ENCODE data around the gene MYO15B.

MYO15B gene

GRCh38 chr17:75550139-75550465 is 37.5 kb upstream of the MYO15B start:
- no peak overlapping the region for H3K27ac ChIP-seq (ENCODE audit: low read depth, low read length)

GRCh38 chr17:75551266-75551665 is 36.3 kb upstream of the MYO15B start:
- H3K9ac ChIP-seq (ENCODE audit: low read length): no peak overlapping the region
- no peaks in the 10 kb centered on the region for H3K9me3 ChIP-seq (ENCODE audit: low read length)
- no peak overlapping the region for H3K4me3 ChIP-seq (ENCODE audit: low read depth in 1 of 2, low read length in 2 of 2)
- H3K27me3 ChIP-seq (ENCODE audit: control insufficient read depth in 1 of 2, insufficient read depth in 2 of 2, low read length in 2 of 2): no peaks in the 10 kb centered on the region
- no peaks in the 10 kb centered on the region for H3K36me3 ChIP-seq (ENCODE audit: insufficient read depth, low read length)
- H3K4me1 ChIP-seq (ENCODE audit: insufficient read depth, low read length): peaks cover 5% of the 10 kb centered on the region
- H3K27ac ChIP-seq (ENCODE audit: low read depth, low read length): no peak overlapping the region

More at GRCh38 chr17:75550139-75550465, 37.5 kb upstream of the MYO15B start:
- Histone ChIP-seq H3K9me3 (ENCODE audit: low read length) (no peaks in the 10 kb centered on the region), H3K36me3 (ENCODE audit: insufficient read depth, low read length) (no peaks in the 10 kb centered on the region), H3K27me3 (ENCODE audit: control insufficient read depth in 1 of 2, insufficient read depth in 2 of 2, low read length in 2 of 2) (no peaks in the 10 kb centered on the region), H3K9ac (ENCODE audit: low read length) (no peak overlapping the region), H3K4me1 (ENCODE audit: insufficient read depth, low read length) (peaks cover 5% of the 10 kb centered on the region), H3K4me3 (ENCODE audit: low read depth in 1 of 2, low read length in 2 of 2) (no peak overlapping the region)

- H3K27ac ChIP-seq (ENCODE audit: low read depth, low read length): no peak overlapping the region
- H3K9me3 ChIP-seq (ENCODE audit: low read length): no peaks in the 10 kb centered on the region
- no peaks in the 10 kb centered on the region for H3K27me3 ChIP-seq (ENCODE audit: control insufficient read depth in 1 of 2, insufficient read depth in 2 of 2, low read length in 2 of 2)
- H3K4me1 ChIP-seq (ENCODE audit: insufficient read depth, low read length): peaks cover 5% of the 10 kb centered on the region
- no peak overlapping the region for H3K9ac ChIP-seq (ENCODE audit: low read length)
- H3K4me3 ChIP-seq (ENCODE audit: low read depth in 1 of 2, low read length in 2 of 2): no peak overlapping the region
- H3K36me3 ChIP-seq (ENCODE audit: insufficient read depth, low read length): no peaks in the 10 kb centered on the region
These were observed 34.9 kb upstream of the MYO15B start for GRCh38 chr17:75552425-75553294.

GRCh38 chr17:75553295-75554110 is 34.1 kb upstream of the MYO15B start:
- Histone ChIP-seq H3K4me3 (ENCODE audit: low read depth in 1 of 2, low read length in 2 of 2) (no peak overlapping the region), H3K9ac (ENCODE audit: low read length) (no peak overlapping the region), H3K9me3 (ENCODE audit: low read length) (no peaks in the 10 kb centered on the region), H3K4me1 (ENCODE audit: insufficient read depth, low read length) (peaks cover 5% of the 10 kb centered on the region), H3K27me3 (ENCODE audit: control insufficient read depth in 1 of 2, insufficient read depth in 2 of 2, low read length in 2 of 2) (no peaks in the 10 kb centered on the region), H3K27ac (ENCODE audit: low read depth, low read length) (no peak overlapping the region), H3K36me3 (ENCODE audit: insufficient read depth, low read length) (no peaks in the 10 kb centered on the region)

- no peaks in the 10 kb centered on the region for H3K36me3 ChIP-seq (ENCODE audit: insufficient read depth, low read length)
- H3K27me3 ChIP-seq (ENCODE audit: control insufficient read depth in 1 of 2, insufficient read depth in 2 of 2, low read length in 2 of 2): no peaks in the 10 kb centered on the region
- H3K4me3 ChIP-seq (ENCODE audit: low read depth in 1 of 2, low read length in 2 of 2): no peak overlapping the region
- no peak overlapping the region for H3K27ac ChIP-seq (ENCODE audit: low read depth, low read length)
- H3K9me3 ChIP-seq (ENCODE audit: low read length): no peaks in the 10 kb centered on the region
- peaks cover 5% of the 10 kb centered on the region for H3K4me1 ChIP-seq (ENCODE audit: insufficient read depth, low read length)
- H3K9ac ChIP-seq (ENCODE audit: low read length): no peak overlapping the region
These were observed 31.9 kb upstream of the MYO15B start for GRCh38 chr17:75555679-75556153.

- no peaks in the 10 kb centered on the region for H3K27me3 ChIP-seq (ENCODE audit: control insufficient read depth in 1 of 2, insufficient read depth in 2 of 2, low read length in 2 of 2)
- H3K36me3 ChIP-seq (ENCODE audit: insufficient read depth, low read length): no peaks in the 10 kb centered on the region
- no peak overlapping the region for H3K9ac ChIP-seq (ENCODE audit: low read length)
- no peak overlapping the region for H3K4me3 ChIP-seq (ENCODE audit: low read depth in 1 of 2, low read length in 2 of 2)
- no peaks in the 10 kb centered on the region for H3K9me3 ChIP-seq (ENCODE audit: low read length)
- no peak overlapping the region for H3K27ac ChIP-seq (ENCODE audit: low read depth, low read length)
- peaks cover 5% of the 10 kb centered on the region for H3K4me1 ChIP-seq (ENCODE audit: insufficient read depth, low read length)
These were observed 30.3 kb upstream of the MYO15B start for GRCh38 chr17:75557075-75557851.

- no peak overlapping the region for H3K27ac ChIP-seq (ENCODE audit: low read depth, low read length)
- H3K9me3 ChIP-seq (ENCODE audit: low read length): no peaks in the 10 kb centered on the region
- no peaks in the 10 kb centered on the region for H3K36me3 ChIP-seq (ENCODE audit: insufficient read depth, low read length)
- H3K4me3 ChIP-seq (ENCODE audit: low read depth in 1 of 2, low read length in 2 of 2): no peak overlapping the region
- peaks cover 2% of the 10 kb centered on the region for H3K4me1 ChIP-seq (ENCODE audit: insufficient read depth, low read length)
- no peak overlapping the region for H3K9ac ChIP-seq (ENCODE audit: low read length)
- H3K27me3 ChIP-seq (ENCODE audit: control insufficient read depth in 1 of 2, insufficient read depth in 2 of 2, low read length in 2 of 2): no peaks in the 10 kb centered on the region
These were observed 29.5 kb upstream of the MYO15B start for GRCh38 chr17:75557852-75558665.

- no peak overlapping the region for H3K4me3 ChIP-seq (ENCODE audit: low read depth in 1 of 2, low read length in 2 of 2)
- H3K27me3 ChIP-seq (ENCODE audit: control insufficient read depth in 1 of 2, insufficient read depth in 2 of 2, low read length in 2 of 2): no peaks in the 10 kb centered on the region
- no peaks in the 10 kb centered on the region for H3K36me3 ChIP-seq (ENCODE audit: insufficient read depth, low read length)
- H3K27ac ChIP-seq (ENCODE audit: low read depth, low read length): no peak overlapping the region
- H3K9me3 ChIP-seq (ENCODE audit: low read length): no peaks in the 10 kb centered on the region
- H3K4me1 ChIP-seq (ENCODE audit: insufficient read depth, low read length): no peaks in the 10 kb centered on the region
- H3K9ac ChIP-seq (ENCODE audit: low read length): no peak overlapping the region
These were observed 28.7 kb upstream of the MYO15B start for GRCh38 chr17:75558666-75559530.

- H3K4me1 ChIP-seq (ENCODE audit: insufficient read depth, low read length): no peaks in the 10 kb centered on the region
- no peaks in the 10 kb centered on the region for H3K9me3 ChIP-seq (ENCODE audit: low read length)
- no peaks in the 10 kb centered on the region for H3K36me3 ChIP-seq (ENCODE audit: insufficient read depth, low read length)
- no peaks in the 10 kb centered on the region for H3K27me3 ChIP-seq (ENCODE audit: control insufficient read depth in 1 of 2, insufficient read depth in 2 of 2, low read length in 2 of 2)
- H3K4me3 ChIP-seq (ENCODE audit: low read depth in 1 of 2, low read length in 2 of 2): no peak overlapping the region
- H3K27ac ChIP-seq (ENCODE audit: low read depth, low read length): no peak overlapping the region
- H3K9ac ChIP-seq (ENCODE audit: low read length): no peak overlapping the region
These were observed 27.6 kb upstream of the MYO15B start for GRCh38 chr17:75559958-75560533.

All from muscle layer of colon (tissue), 2 donors.